ENCODE data around the gene TMPRSS7. TPM values are rescaled to one million over a fixed set of nuclear protein-coding genes. Genes with fewer than 3 reads are reported as not detected.

The TMPRSS7 gene, protein sequence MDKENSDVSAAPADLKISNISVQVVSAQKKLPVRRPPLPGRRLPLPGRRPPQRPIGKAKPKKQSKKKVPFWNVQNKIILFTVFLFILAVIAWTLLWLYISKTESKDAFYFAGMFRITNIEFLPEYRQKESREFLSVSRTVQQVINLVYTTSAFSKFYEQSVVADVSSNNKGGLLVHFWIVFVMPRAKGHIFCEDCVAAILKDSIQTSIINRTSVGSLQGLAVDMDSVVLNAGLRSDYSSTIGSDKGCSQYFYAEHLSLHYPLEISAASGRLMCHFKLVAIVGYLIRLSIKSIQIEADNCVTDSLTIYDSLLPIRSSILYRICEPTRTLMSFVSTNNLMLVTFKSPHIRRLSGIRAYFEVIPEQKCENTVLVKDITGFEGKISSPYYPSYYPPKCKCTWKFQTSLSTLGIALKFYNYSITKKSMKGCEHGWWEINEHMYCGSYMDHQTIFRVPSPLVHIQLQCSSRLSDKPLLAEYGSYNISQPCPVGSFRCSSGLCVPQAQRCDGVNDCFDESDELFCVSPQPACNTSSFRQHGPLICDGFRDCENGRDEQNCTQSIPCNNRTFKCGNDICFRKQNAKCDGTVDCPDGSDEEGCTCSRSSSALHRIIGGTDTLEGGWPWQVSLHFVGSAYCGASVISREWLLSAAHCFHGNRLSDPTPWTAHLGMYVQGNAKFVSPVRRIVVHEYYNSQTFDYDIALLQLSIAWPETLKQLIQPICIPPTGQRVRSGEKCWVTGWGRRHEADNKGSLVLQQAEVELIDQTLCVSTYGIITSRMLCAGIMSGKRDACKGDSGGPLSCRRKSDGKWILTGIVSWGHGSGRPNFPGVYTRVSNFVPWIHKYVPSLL
- total RNA-seq, result not detected
- long read RNA-seq, result 0 reads

DNA sequence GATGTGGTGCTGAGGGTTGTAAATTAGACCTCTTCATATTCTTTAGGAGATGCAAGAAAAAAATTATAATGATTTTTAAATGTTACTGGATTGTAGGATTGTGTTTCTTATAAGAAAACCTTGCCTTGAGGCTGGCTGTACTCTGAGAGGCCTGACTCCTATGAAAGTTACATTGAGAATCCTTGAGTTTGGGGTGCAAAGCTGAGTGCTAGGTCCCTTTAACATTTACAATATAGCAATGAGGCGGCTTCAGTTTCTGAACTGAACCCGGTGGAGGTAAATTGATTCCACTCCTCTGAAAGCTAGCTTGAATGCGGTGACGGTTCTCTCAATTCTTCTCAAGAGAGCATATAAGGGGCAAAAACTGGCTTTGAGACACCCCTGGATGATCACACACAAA, at the start of gene TMPRSS7:
Gene TMPRSS7 (plus strand): TSS at position 301 of the 400 bp plus-strand sequence. CDS start 110 bp downstream, outside the sequence.
- no peak for DNase-seq (ENCODE audit: low spot score)

DNA sequence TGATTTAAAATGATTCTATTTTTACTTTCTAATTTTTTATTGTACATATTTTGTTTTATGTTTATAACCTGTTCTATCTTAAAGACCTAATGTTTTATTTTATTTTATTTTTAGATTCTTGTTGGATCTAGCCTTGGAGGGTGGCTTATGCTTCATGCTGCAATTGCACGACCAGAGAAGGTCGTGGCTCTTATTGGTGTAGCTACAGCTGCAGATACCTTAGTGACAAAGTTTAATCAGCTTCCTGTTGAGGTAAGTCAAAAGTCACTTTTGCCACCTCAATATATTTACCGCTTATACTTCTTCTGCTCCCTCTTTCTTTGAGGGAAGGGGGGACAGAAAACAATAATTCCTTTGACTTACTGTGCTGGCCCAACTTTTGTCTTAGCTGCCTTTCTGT, 47.7 kb upstream of the TMPRSS7 start:
- DNase-seq (ENCODE audit: low spot score), result no peak

DNA sequence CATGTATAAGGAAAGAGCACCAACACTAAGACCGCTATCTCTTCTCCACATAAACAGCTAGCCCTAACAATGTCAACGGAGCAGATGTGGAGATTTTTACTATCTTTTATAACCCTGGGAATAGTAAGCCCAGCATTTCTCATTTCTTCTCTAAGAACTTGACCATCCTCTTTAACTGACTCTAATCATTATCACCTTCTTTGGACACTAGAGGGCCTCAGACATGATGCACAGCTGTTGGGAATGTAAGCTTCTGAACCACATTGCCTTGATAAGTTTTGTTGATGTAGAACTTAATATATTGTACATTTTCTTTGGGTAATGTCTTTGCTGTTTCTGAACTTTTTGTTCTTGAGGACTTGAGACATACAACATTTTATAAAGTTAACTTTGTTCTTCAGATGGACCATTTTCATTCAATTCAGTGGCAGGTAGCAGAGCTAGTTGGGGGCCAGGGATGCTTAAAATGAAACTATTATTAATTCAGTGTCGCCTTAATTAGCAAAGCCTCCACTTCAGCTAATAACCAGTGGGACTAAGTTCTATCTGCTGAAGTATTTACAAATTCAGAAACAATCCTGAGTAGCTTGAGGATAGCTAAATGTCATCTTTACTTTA, 45.4 kb upstream of the TMPRSS7 start:
- no peak for DNase-seq (ENCODE audit: low spot score)

DNA sequence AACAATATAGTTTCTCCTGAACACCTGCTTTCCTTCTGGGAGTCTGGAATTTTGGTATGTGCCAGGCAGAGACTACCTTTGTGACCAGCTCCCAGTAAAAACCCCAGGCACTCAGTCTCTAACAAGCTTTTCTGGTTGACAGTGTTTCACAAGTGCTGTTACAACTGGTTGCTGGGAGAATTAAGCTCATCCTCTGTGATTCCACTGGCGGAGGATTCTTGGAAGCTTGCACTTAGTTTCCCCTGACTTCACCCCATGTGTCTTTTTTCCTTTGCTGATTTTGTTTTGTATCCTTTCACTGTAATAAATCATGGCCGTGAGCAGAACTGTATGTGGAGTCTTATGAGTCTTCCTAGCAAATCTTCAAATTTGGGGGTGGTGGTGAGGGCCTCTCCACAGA, 41.5 kb upstream of the TMPRSS7 start:
- no peak for DNase-seq (ENCODE audit: low spot score)

DNA sequence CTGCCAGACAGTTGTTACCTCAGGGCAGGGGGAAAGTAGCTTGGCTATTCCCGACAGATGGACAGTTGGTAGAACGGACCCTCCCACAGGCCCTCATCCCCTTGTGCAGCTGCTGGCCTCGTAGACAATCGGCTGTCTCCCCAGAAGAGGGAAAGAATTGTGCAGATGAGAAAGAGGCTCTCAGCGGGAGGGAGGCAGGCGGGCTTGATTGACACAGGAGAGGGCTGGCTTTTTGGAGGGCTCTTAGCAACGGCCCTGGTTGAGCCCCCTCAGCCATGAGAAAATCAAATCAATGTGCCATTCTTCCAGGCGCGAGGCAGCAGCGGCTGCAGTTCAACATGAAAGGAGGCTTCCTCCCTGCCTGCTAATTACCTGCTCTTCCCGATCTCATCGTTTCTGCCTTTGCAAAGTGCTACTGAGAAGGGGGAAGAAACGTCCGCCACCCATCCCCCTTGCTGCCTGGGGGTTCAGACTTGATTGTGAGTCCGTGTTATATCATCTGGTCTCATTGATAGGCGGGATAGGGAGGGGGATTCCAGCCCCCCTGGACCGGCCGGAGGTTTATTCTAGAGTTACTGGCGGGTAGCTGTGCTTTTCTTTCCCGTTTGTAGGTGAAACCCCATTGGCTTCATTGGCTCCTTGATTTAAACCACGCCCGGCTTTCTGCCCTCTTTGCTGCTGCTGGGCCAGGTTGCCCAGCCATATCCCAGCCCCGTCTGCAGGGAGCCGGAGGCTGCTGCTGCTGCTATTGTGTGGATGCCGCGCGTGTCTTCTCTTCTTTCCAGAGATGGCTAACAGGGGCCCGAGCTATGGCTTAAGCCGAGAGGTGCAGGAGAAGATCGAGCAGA, 35.7 kb upstream of the TMPRSS7 start, which contains the start of gene TAGLN3:
Gene TAGLN3 (plus strand): TSS at position 287 of the 848 bp plus-strand sequence. CDS start 501 bp downstream, at position 788.
- no peak for DNase-seq (ENCODE audit: low spot score)

DNA sequence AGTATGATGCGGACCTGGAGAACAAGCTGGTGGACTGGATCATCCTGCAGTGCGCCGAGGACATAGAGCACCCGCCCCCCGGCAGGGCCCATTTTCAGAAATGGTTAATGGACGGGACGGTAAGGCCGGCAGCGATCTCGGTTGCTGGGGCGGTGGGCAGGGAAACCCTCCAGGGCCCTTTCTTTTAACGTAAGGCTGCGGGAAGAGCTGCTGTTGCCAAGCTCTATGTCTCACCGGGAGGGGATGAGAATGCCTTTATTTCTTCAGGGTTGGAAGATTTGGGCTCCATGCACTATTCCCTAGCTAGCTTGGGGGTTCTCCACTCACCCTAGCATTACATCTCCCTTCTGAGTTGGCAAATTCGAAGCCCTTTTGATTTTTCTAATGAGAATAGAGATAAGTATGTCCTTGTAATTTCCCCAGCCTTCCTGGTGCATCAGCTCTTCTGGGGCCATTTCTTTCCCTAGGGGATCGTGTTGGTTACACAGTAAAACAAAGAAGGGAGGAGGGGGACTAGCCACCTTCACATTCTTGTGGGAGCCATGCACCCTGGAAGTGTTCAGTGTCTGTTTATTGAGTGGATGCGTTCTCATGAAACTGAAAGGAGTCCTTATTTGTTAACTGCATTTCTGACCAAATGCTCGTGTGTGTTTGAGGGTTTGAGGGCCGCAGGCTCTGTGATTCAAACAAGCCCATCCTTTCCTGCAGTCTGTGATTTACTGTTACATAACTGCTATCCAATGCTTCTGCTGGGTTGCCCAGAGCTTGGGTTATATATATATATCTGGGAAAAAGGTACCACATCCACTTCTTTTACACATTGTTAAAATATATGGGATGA, 34.8 kb upstream of the TMPRSS7 start:
- no peak for DNase-seq (ENCODE audit: low spot score)

DNA sequence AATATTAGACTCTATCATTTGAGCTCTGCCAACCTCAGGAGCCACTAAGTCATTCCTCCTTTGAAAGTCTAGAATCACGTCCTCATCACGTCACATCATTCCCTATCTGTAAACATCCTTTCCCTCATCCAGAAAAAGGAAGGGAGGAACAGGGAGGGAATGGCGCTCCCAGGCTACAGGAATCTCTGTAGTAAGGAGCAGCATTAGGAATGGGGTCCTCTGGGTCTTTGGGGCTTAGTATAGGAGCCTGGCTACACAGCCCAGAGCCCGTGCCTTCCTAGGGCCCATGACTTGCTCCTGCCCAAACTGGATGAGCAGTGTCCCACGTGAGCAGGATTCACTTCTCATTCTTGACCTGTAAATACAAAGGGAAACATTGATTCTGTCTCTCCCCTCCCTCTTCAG, 34.2 kb upstream of the TMPRSS7 start:
- no peak for DNase-seq (ENCODE audit: low spot score)

DNA sequence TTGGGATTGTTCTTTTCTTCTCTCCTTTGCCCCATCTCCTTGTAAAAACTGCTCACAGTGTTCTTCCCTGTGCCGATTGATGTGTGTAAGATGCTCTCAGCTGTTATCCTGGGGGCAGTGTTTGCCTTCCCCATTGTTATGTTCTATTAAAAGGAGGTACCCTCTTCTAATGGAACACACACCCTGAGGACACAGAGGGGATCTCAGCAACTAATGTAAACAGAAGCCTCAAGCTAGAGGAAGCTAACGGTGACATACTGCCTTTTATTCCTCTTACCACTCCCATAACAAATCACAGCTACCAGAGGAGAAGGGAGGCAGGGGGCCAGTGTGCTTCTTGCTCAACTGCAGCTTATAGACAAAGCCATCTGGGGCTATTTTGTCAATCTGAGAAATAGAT, 33.6 kb upstream of the TMPRSS7 start:
- no peak for DNase-seq (ENCODE audit: low spot score)

DNA sequence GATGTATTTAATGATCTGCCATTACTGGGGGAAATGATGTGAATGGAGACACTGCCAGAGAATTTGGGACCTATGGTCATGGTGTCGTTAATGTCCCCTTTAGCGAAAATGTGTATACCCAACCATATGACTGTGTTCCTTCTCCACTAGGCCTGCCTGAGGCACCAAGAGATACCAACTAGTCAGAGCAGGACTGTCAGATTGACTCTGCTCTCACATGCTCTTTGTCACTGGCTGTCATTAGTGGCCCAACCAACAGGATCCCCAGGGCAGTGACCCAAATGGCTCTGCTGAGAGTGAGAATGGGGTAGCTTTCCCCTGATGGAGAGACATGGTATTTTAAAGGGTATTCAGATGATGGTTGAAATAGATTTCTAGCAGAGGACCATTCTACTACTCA, 33.0 kb upstream of the TMPRSS7 start:
- no peak for DNase-seq (ENCODE audit: low spot score)

DNA sequence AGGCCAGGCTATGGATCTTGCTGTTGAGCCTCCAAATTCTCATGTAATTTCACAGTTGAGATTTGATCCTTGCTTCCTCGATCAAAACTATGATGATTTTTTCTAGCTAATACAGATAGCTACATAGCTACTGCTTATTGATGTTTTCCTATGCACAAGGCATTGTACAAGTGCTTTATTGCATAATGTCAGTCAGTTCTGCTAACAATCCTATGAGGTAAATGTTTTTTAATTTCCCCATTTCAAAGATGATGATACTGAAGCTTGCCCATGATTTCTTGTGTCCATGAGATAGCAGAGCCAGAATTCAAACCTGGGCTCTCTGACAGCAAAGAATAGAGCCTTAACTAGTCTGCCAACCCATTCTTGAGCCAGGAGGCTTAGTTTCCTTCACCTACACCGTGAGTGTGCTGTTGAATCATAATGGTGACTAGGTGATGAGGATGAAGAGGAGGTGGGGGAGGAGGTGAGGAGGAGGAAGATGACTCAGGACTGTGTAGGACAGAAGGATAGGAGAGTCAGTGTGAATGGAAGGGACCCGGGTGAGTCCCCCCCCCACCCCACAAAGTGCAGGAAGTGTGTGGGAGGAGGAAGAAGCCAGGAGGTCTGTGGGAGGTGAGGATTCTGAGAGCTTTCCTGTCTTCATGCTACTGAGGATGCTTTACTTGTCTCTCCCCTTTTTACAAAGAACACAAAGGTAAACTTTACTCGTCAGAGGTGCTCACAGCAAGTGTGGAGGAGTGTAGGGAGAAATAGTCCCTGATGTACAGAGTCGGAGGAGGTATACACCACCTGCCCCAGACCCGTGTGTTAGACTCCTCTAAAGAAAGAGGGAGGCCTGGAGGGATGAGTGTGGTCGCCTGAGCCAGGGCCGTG, 32.2 kb upstream of the TMPRSS7 start:
- no peak for DNase-seq (ENCODE audit: low spot score)

DNA sequence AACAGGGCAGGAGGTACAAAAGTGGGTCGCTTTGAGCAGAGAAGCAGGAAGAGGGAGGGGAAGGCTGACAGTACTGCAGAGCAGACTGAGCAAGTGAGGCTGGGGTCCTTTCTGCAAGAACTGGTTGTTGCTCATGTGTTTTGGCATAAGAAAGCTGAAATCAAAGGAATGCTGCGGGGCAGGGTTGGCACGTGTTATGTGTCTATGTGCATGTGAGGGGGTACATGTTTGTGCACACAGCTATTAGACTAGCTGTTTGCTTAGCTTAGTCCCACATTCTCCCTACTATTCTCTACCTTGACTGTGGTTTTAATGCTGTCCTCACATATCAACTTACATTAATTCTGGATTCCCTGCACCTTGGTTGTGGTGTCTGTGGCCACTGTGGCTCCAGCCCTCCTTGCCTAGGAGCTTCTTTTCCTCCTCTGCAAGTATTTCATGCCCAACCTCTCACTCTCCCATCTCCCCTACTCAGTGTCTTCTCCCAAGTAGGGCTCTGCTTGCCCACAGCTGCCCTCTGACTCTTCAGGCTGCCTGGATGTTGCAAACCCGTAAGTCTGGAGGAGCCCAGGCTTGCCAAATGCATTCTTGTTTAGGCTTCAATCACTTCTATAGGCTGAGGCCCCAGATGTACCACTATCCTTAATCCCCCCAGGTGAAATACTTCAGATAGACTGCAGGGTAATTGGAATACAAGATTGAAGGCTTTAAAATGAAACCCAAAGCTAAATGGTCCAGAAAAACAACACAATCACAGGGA, 31.0 kb upstream of the TMPRSS7 start:
- no peak for DNase-seq (ENCODE audit: low spot score)

DNA sequence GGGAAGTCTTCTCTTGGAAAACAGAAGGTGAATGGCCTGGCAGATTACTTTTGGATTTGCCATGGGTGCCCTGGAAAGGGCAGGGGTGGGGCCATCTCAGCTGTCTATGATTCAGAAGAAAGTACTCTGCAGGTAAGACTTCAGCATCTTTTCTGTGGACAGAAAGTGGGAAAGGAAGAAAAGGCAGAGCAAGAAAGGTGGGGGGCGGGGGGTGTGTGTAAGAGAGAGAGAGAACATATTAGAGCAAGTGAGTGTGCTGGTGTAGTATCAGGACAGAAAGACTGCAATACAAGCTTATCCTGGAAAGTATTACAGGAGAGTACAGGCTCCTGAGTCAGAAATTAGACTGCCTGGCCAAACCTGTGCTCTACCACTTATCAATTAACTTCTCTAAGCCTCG, 30.3 kb upstream of the TMPRSS7 start:
- DNase-seq (ENCODE audit: low spot score), result no peak

DNA sequence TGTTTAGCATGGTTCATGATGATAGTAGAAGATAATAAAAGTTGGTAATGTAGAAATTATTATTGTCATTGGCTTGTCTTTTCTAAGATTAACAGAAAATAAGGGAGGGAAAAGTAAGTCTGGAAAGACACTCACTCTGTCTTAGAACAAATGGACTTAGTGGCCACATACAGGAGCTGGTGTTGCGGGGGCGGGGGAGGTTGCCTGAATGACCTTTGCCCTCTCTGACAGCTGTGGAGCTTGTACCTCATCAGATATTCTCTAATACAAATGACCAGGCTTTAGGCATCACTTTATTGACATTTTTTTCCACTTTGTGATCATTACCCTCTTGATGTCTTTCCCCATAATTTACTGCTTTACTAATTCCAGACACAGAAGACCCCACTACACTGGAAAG, 29.9 kb upstream of the TMPRSS7 start:
- DNase-seq (ENCODE audit: low spot score), result no peak

DNA sequence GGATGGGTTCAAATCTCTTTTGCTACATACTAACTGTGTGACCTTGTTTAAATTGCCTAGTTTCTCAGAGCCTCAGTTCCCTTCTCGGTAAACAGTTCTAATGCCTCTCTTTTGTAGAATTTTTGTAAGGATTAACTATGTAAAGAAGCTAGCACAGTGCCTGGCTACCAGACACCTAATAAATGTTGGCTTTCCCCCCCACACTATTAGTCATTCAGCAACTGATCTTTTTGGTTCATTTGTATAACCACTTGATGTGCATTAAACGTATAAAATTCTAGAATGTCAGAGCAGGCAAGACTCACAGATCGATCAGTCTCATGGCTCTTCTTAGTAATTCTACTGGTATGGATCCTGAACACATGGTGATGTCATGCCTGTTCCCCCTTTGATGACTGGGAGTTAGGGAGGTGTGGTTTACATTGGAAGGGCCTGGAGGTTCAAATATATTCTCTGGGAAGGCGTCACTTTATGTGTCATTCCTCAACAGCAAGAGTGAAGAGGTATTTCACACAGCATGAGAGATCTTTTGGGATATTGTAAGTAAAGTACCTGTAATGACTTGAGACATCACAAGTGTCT, 29.4 kb upstream of the TMPRSS7 start:
- DNase-seq (ENCODE audit: low spot score), result no peak

DNA sequence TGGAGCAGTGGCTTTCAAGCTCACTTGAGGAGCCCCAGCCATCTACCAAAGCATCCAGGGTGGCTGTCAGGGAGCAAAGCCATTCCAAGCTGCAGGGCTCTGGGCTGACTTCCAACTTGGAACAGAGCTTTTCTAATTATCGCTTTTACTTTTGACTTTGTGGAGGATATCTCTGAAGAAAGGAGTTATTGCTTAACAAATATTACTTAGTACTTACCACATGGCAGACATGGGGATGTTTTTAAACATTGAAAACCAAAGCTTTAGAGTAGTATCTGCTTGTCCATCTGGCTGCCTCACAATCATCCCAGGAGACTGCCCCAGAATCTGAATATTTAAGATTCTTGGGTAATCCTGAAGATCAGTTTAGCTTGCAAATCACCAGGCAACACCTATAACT, 26.9 kb upstream of the TMPRSS7 start:
- no peak for DNase-seq (ENCODE audit: low spot score)

DNA sequence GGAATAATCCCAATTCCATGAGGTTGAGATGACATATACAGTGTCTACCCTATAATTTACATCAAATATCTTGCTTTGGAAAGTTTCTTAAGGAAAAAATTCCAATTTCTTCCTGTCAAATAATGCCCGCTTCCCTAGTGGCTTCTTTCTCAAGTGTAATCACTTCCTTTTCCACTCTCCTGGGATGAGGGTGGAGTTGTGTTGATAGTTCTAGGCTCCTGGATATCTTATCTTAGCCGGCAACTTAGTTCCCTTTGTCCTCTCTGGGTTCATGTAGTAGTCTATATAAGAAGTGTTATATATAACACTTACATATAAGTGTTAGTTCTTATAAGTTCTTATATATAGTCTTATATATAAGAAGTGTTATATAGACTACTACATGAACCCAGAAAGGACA, 24.9 kb upstream of the TMPRSS7 start:
- DNase-seq (ENCODE audit: low spot score), result no peak

DNA sequence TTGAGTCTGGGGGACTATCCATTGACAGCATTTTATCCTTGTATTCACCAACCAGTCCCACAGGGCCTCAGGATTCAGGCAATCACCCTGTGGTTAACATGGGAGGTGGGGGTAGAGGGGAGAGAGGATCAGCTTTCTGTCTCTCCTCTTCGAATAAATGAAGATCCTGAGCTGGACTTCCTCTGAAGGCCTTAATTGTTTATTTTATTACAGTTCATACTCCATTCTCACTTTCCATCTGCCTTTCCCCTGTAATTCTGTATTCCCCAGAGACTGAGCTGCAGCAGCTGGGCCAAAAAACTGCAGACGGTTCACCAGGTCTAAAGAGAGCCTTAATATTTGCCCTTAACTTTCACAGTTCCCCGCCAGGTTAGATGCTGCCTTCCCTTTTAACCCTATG, 23.9 kb upstream of the TMPRSS7 start:
- no peak for DNase-seq (ENCODE audit: low spot score)
